ENCODE measurements around the gene ERBB4. TPM values are rescaled to one million over a fixed set of nuclear protein-coding genes. Genes with fewer than 3 reads are reported as not detected.

The ERBB4 gene
- total RNA-seq, 1 experiment from 2014 or later, result 0.04 TPM

- TF ChIP-seq CTCF (conservative IDR thresholded peaks at IDR 0.05), result no peak
- WGBS (ENCODE audit: extremely low coverage, insufficient read length, low lambda C conversion rate), result no CpG with 5 or more reads among the region's 2 CpGs
- H3K9ac ChIP-seq (ENCODE audit: extremely low read depth, insufficient read length, low read length), result no peak overlapping the region
- Mint-ChIP-seq H3K36me3 (ENCODE audit: insufficient read depth in 1 of 3, low read depth in 3 of 3) (no peaks in the 10 kb centered on the region), H3K27ac (no peak overlapping the region), H3K27me3 (ENCODE audit: low read depth) (no peaks in the 10 kb centered on the region), H3K9me3 (no peaks in the 10 kb centered on the region), H3K4me3 (no peak overlapping the region), H3K4me1 (no peaks in the 10 kb centered on the region)
- H3K4me2 ChIP-seq (ENCODE audit: insufficient read depth, insufficient read length, low read length), result no peak overlapping the region
- H3K18ac ChIP-seq (ENCODE audit: insufficient read length, low read depth, low read length), result no peak overlapping the region
- no peaks in the 10 kb centered on the region for H4K20me1 ChIP-seq (ENCODE audit: control insufficient read depth, insufficient read depth, insufficient read length)
- H3K14ac ChIP-seq (ENCODE audit: insufficient read depth, low read length), result no peak overlapping the region
- no peaks in the 10 kb centered on the region for H3K79me1 ChIP-seq (ENCODE audit: insufficient read depth, low read depth, low read length, poor library complexity, severe bottlenecking)
- no peak overlapping the region for H3K4ac ChIP-seq (ENCODE audit: low read depth, low read length)
- no peak overlapping the region for H2BK5ac ChIP-seq (ENCODE audit: insufficient read length, low read length)
- H4K5ac ChIP-seq (ENCODE audit: insufficient read length, low read depth, low read length), result no peak overlapping the region
- no peak overlapping the region for H2AK5ac ChIP-seq (ENCODE audit: insufficient read length, low read length)
- no peak overlapping the region for H2BK12ac ChIP-seq (ENCODE audit: insufficient read length, low read depth, low read length)
- H2AFZ ChIP-seq (ENCODE audit: low read length), result no peak overlapping the region
- no peaks in the 10 kb centered on the region for H3K27me3 ChIP-seq (ENCODE audit: insufficient read depth, low read length)
- no peak overlapping the region for H3T11ph ChIP-seq (ENCODE audit: low read length)
- H3K56ac ChIP-seq (ENCODE audit: insufficient read length, low read depth, low read length), result no peak overlapping the region
- no peak overlapping the region for H4K8ac ChIP-seq (replicated peaks; ENCODE audit: insufficient read length, low read depth, low read length)
- DNase-seq, result no peak
- H3K79me2 ChIP-seq (ENCODE audit: insufficient read depth, low read length), result no peaks in the 10 kb centered on the region
- H2BK15ac ChIP-seq (ENCODE audit: low read depth, low read length), result no peak overlapping the region
- H2BK120ac ChIP-seq (ENCODE audit: low read depth, low read length, poor library complexity, severe bottlenecking), result no peak overlapping the region
- no peaks in the 10 kb centered on the region for H3K4me1 ChIP-seq (ENCODE audit: insufficient read depth, low read length)
- H4K91ac ChIP-seq (ENCODE audit: insufficient read length, low read depth, low read length), result no peak overlapping the region
- H3K23me2 ChIP-seq (ENCODE audit: insufficient read length, low read depth, low read length, poor library complexity, severe bottlenecking), result no peaks in the 10 kb centered on the region
- no peak overlapping the region for H2BK20ac ChIP-seq (ENCODE audit: low read depth, low read length, poor library complexity, severe bottlenecking)
- H3K27ac ChIP-seq (ENCODE audit: insufficient read length, low read depth, low read length), result no peak overlapping the region
- no peaks in the 10 kb centered on the region for H3K9me3 ChIP-seq (ENCODE audit: control insufficient read depth, low read depth, low read length)
- H3K23ac ChIP-seq (ENCODE audit: insufficient read length, low read depth, low read length), result no peak overlapping the region
Measured at GRCh38 chr2:211994806-211995205, 543.8 kb downstream of the ERBB4 start.

All from H9 (cell line).